AG10803 (cell line): ENCODE results near the gene NF1.
"Not testable (repeated sequence)": the region's sequence is repeated elsewhere in the genome, so short reads cannot be mapped to it uniquely, and the experiment has no call there.

Experiments
- DNase-seq: peaks from one replicate; pipeline ENCODE4 v3.0.0; 2010; ENCODE audit warnings: low read depth
- H3K4me3 ChIP-seq: 2 replicates; pipeline ENCODE4 v1.5.1; 2011; ENCODE audit warnings: mild to moderate bottlenecking, low read length, control low read depth
- TF ChIP-seq, protein P1 (sequence below): conservative IDR thresholded peaks from 2 replicates; pipeline ENCODE4 v1.5.1; 2011; ENCODE audit warnings: mild to moderate bottlenecking, low read length, control low read depth, inconsistent platforms

The NF1 gene

DNA sequence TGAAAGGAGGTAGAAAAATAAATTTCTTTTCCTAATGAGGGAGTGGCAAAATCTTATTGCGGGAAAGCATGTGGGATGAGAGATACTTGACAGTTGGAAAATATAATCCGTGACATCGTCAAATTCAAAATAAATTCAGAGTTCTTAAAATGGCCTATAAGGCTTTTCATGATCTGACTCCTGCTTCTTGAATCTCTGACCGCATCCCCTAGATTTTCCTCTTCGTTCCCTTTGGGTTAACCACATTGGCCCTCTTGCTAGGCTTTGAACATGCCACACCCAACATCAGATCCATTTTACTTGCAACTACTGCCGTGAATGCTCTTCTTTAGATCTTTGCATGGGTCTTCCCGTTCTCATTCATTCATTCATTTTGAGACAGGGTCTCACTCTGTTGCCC, 50.1 kb downstream of the NF1 start:
- no peak for DNase-seq
- TF ChIP-seq, protein P1, sequence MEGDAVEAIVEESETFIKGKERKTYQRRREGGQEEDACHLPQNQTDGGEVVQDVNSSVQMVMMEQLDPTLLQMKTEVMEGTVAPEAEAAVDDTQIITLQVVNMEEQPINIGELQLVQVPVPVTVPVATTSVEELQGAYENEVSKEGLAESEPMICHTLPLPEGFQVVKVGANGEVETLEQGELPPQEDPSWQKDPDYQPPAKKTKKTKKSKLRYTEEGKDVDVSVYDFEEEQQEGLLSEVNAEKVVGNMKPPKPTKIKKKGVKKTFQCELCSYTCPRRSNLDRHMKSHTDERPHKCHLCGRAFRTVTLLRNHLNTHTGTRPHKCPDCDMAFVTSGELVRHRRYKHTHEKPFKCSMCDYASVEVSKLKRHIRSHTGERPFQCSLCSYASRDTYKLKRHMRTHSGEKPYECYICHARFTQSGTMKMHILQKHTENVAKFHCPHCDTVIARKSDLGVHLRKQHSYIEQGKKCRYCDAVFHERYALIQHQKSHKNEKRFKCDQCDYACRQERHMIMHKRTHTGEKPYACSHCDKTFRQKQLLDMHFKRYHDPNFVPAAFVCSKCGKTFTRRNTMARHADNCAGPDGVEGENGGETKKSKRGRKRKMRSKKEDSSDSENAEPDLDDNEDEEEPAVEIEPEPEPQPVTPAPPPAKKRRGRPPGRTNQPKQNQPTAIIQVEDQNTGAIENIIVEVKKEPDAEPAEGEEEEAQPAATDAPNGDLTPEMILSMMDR = no peak

DNA sequence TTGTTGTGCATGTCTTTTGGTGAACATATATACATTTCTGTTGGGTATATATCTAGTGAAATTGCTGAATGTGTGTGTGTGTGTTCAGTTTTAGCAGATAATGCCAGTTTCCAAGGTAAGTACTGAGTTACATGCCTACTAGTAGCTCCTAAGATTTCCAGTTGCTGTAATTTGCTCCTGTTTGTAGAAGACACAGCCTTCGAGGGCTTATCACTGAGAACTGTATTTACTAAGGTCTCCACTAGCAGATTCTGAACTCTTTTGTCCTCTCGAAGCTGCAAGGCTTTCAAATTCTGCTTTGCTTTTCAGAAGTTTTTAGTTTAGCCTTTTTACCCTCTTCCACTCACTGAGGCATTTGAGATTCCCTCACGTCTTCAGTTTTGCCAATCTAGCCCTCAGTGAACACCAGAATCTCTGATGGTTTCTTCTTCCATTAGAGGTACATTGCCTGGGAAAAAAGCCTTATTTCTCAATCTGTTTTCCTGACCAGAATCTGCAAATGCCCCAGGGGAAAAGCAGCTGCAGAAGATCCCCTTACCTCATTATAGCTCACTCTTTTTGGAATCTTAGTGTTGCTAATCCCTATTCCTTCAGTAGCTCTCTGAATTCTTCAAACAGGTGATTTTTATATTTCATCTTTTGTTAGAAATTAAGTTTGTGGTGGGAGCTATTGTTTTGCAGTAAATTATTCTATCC, 52.9 kb downstream of the NF1 start:
- H3K4me3 ChIP-seq = no peak overlapping the region
- TF ChIP-seq, protein P1 = no peak
- DNase-seq = peak; percentile 15

More for the DNA sequence above, 50.1 kb downstream of the NF1 start:
- H3K4me3 ChIP-seq = no peak overlapping the region

DNA sequence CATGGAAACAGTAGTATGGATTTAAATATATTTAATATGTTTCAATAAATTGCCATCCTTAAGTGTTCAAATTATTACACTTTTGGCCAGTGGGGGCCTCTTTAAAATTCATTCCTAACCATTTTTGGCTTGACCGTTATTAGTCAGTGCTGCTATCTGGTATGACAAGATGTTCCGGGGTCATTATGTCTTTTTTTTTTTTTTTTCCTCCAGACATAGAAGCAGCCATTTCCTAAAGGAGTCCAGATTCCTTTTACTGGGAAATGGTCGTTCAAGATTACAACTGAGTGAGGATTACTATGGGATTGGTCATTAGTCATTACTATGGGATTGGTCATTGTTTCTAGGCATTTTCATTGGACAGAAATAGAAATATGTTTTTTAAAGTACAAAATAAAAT, 53.4 kb downstream of the NF1 start:
- no peak for DNase-seq
- H3K4me3 ChIP-seq = no peak overlapping the region
- TF ChIP-seq, protein P1 = no peak

DNA sequence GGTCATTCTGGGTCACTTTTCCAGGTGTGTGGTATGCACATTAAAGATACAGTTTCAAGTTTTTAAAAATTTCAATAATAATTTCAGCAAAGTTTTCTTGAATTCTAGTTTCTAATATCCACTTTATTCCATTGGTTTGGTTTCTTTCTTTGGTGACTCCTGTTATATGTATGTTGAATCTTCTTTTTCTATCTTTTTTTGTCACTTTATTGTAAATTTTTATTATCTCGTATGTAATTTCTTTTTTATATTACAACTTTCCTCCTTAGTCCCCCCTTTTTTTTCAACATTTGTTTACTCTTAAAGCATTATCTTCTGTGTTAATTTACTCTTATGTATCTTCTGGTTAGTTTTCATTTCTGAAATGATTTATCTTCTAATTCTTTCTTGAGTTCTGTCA, 57.5 kb downstream of the NF1 start:
- no peak overlapping the region for H3K4me3 ChIP-seq
- TF ChIP-seq, protein P1 = no peak
- DNase-seq = no peak

DNA sequence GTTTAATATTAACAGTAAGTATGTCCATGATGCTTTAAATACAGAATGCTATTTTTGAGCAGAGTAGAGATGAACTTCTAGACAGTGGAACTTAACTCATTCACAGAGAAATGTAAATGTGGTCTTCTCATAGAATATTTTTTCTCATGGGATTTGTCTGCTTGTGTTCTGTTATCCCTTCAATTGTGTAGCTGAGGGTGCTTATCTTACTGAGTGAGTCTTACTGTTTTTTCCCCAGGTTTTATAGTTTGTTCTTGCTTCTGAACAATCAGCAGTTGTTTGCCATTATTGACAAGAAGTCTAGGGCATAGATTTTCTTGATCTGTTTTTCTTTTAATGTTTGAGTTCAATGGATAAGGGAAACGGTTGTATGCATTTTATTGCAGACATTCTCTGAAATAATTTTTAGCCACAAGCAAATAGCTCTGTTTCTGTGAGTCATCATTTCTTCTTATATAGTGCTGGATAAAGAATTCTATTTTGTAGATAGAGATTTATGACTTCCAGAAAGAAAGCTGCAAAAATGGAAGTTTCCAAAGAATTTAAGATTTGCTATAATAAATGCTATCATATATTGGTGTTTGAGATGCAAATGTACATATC, 60.5 kb downstream of the NF1 start:
- H3K4me3 ChIP-seq = no peak overlapping the region
- peak; percentile 13 for DNase-seq
- TF ChIP-seq, protein P1 = no peak

DNA sequence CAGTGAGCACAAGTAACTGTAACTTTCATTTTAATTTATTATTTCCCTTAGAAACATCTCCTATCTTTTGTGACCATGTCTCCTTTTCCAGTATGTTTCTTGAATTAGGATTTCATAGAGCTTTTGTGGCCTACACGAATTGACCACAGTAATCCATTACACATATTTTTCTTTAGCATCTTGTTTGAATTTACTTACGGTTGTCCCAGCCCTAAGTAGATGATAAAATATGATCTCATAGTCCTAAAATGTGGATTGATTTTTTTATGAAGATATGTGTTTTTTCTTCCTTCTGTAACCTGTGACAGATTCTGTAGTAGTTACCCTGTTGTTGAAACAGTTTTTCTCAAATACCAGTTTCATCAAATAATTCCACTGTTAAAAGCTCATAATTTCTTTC, 61.5 kb downstream of the NF1 start:
- TF ChIP-seq, protein P1 = no peak
- no peak overlapping the region for H3K4me3 ChIP-seq
- DNase-seq = peak; percentile 84

DNA sequence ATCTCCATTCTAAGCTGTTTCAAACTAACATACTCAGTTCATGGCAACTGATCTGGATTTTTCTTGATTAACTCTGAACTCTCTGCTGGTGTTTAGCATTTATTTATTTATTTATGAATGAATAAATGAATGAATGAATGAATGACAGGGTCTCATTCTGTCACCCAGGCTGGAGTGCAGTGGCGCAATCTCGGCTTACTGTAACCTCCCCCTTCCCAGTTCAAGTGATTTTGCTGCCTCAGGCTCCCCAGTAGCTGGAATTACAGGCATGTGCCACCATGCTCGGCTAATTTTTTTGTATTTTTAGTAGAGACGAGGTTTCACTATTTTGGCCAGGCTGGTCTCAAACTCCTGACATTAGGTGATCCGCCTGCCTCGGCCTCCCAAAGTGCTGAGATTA, 62.1 kb downstream of the NF1 start:
- not testable (repeated sequence) for DNase-seq

More for the DNA sequence above, 62.1 kb downstream of the NF1 start:
- H3K4me3 ChIP-seq = not testable (repeated sequence)
